Endothelial cell of umbilical vein (primary cell): ENCODE data around the gene GDE1. TPM values are rescaled to one million over a fixed set of nuclear protein-coding genes. Genes with fewer than 3 reads are reported as not detected.

Experiments used
- BruUV-seq: library from RNA; stranded (reverse); fragments of 400-500 nt; replicated peaks from 2 replicates; lab custom pipeline; 2021; lab: Mats Ljungman, UMichigan
- CTCF ChIA-PET: fragments of 300-600, 350-600 bp; sonication (Branson Sonifier 250); formaldehyde crosslinking; loops from one replicate; lab custom pipeline; 2021; ENCODE audit warnings: antibody characterized with exemption, inconsistent platforms; lab: Charles Lee
- POLR2A ChIA-PET: fragments of 300-600, 350-600 bp; sonication (Branson Sonifier 250); formaldehyde crosslinking; loops from one replicate; lab custom pipeline; 2021; ENCODE audit warnings: antibody characterized with exemption, inconsistent platforms; lab: Charles Lee
- DNase-seq: peaks from one replicate; pipeline ENCODE4 v3.0.0-alpha.2; 2011; ENCODE audit warnings: low read depth, low spot score
- FAIRE-seq: peaks from 2 replicates; lab custom pipeline; 2011; peaks lifted over from hg19 to GRCh38; lab: Jason Lieb, UNC
- H2AFZ ChIP-seq: 2 replicates; pipeline ENCODE4 v1.6.0; 2012; ENCODE audit warnings: low read depth, low read length, control low read depth, inconsistent platforms
- H3K27ac ChIP-seq: 2 replicates; pipeline ENCODE4 v1.5.1; 2011; ENCODE audit warnings: low read depth, mild to moderate bottlenecking, control low read depth, low read length, moderate library complexity; ENCODE audit not compliant: insufficient read depth
- H3K27me3 ChIP-seq, 2 experiments: 2 replicates each; pipeline versions ENCODE4 v1.6.0 to v1.6.1; 2011; ENCODE audit warnings: low read length in 2 of 2, mixed read lengths in 1 of 2; ENCODE audit not compliant: control insufficient read depth in 2 of 2, insufficient read depth in 2 of 2
- H3K36me3 ChIP-seq, 2 experiments: 2 replicates in 1 of 2; 3 replicates in 1 of 2; pipeline ENCODE4 v1.5.1; 2011; ENCODE audit warnings: low read length in 2 of 2, mild to moderate bottlenecking in 1 of 2, moderate library complexity in 1 of 2; ENCODE audit not compliant: control insufficient read depth in 2 of 2, insufficient read depth in 2 of 2; ENCODE audit errors: extremely low read depth in 1 of 2
- H3K4me1 ChIP-seq: 3 replicates; pipeline ENCODE4 v1.5.1; 2011; ENCODE audit warnings: mild to moderate bottlenecking, low read length; ENCODE audit not compliant: control insufficient read depth, insufficient read depth; ENCODE audit errors: extremely low read depth
- H3K4me2 ChIP-seq: 2 replicates; pipeline ENCODE4 v1.6.1; 2011; ENCODE audit warnings: low read length, control low read depth, mixed read lengths; ENCODE audit not compliant: insufficient read depth
- H3K4me3 ChIP-seq, 3 experiments: fragments of 200-600 bp in 1 of 3; sonication (generic), shearing (Covaris generic) in 1 of 3; replicated peaks in 1 of 3; 2 replicates each; pipeline ENCODE4 v1.5.1; 2011 to 2016; ENCODE audit warnings: control low read depth in 3 of 3, low read length in 3 of 3, mild to moderate bottlenecking in 2 of 3, inconsistent platforms in 1 of 3, low read depth in 1 of 3, moderate library complexity in 1 of 3; ENCODE audit not compliant: insufficient read depth in 1 of 3
- H3K79me2 ChIP-seq: 2 replicates; pipeline ENCODE4 v1.6.0; 2012; ENCODE audit warnings: low read length, inconsistent platforms; ENCODE audit not compliant: control insufficient read depth, insufficient read depth
- H3K9ac ChIP-seq: replicated peaks from 2 replicates; pipeline ENCODE3; 2011; ENCODE audit warnings: low read length, control low read depth; ENCODE audit not compliant: insufficient read depth; ENCODE audit errors: extremely low read depth
- H3K9me1 ChIP-seq: replicated peaks from 3 replicates; pipeline ENCODE4 v1.6.0; 2011; ENCODE audit warnings: mild to moderate bottlenecking, low read length; ENCODE audit not compliant: control insufficient read depth, insufficient read depth; ENCODE audit errors: extremely low read depth
- H3K9me3 ChIP-seq: replicated peaks from 2 replicates; pipeline ENCODE4 v1.5.1; 2012; ENCODE audit warnings: low read length, inconsistent platforms; ENCODE audit not compliant: control insufficient read depth, insufficient read depth
- H4K20me1 ChIP-seq: replicated peaks from 2 replicates; pipeline ENCODE3; 2011; ENCODE audit warnings: mild to moderate bottlenecking, low read length; ENCODE audit not compliant: control insufficient read depth, insufficient read depth; ENCODE audit errors: extremely low read depth
- CTCF ChIP-seq, 2 donors: IDR thresholded peaks; 1 replicate in 1 of 2; 2 replicates in 1 of 2; pipeline ENCODE4 v1.5.1; 2011; ENCODE audit warnings: low read length in 2 of 2, mild to moderate bottlenecking in 2 of 2, moderate library complexity in 2 of 2, control low read depth in 1 of 2, inconsistent platforms in 1 of 2, low read depth in 1 of 2; ENCODE audit not compliant: insufficient read depth in 1 of 2; ENCODE audit errors: extremely low read depth in 1 of 2
- EZH2 ChIP-seq: IDR thresholded peaks from 2 replicates; pipeline ENCODE4 v1.6.1; 2012; ENCODE audit warnings: borderline replicate concordance, low read depth, mild to moderate bottlenecking, moderate library complexity, low read length, inconsistent platforms; ENCODE audit not compliant: severe bottlenecking
- FOS ChIP-seq: IDR thresholded peaks from 2 replicates; pipeline ENCODE4 v1.6.1; 2011; ENCODE audit warnings: mild to moderate bottlenecking, low read length, moderate library complexity, borderline replicate concordance; ENCODE audit not compliant: insufficient read depth
- GATA2 ChIP-seq: IDR thresholded peaks from 2 replicates; pipeline ENCODE4 v1.7.0; 2011; ENCODE audit warnings: low read depth, mild to moderate bottlenecking, moderate library complexity, mixed read lengths, low read length; ENCODE audit not compliant: insufficient read length, insufficient read depth
- JUN ChIP-seq: IDR thresholded peaks from 2 replicates; pipeline ENCODE4 v1.6.1; 2011; ENCODE audit warnings: borderline replicate concordance, low read depth; ENCODE audit not compliant: insufficient read length, insufficient read depth
- MAX ChIP-seq: IDR thresholded peaks from 2 replicates; pipeline ENCODE4 v1.6.1; 2011; ENCODE audit not compliant: insufficient read depth, insufficient read length
- MYC ChIP-seq: IDR thresholded peaks from one replicate; pipeline ENCODE4 v1.6.1; 2011; ENCODE audit warnings: mild to moderate bottlenecking, low read depth, low read length
- POLR2A ChIP-seq: IDR thresholded peaks from 2 replicates; pipeline ENCODE4 v1.6.1; 2012; ENCODE audit warnings: low read depth, mild to moderate bottlenecking, control low read depth, low read length
- POLR2AphosphoS5 ChIP-seq: IDR thresholded peaks from 2 replicates; pipeline ENCODE4 v1.6.1; 2012; ENCODE audit warnings: low read depth, mild to moderate bottlenecking, control low read depth, low read length, moderate library complexity; ENCODE audit not compliant: insufficient read depth
- dilution Hi-C: fragments of 300-500 bp; cut with MboI; formaldehyde crosslinking; loops from one replicate; pipeline ENCODE4 v1.15.0; 2019; ENCODE audit warnings: low sequenced_read_pairs; ENCODE audit not compliant: extremely low pct_ligation_motif_present
- intact Hi-C: fragments of 100-400 bp; cut with micrococcal nuclease; formaldehyde crosslinking; loops from one replicate; pipeline ENCODE4 v1.10.0; 2022
- polyA plus RNA-seq, 4 experiments: library from polyadenylated mRNA; depleted of rRNA in 3 of 4; stranded (reverse) in 3 of 4; unstranded in 1 of 4; fragments of >200 nt; gene quantifications; 2 replicates each; pipeline versions ENCODE4 v1.2.1 to v1.2.3, GENCODE V29; 2011 to 2012; ENCODE audit warnings: missing spikeins in 1 of 4
- total RNA-seq: library from RNA; stranded (reverse); gene quantifications from 2 replicates; pipeline ENCODE4 v1.2.3, GENCODE V29; 2021

GDE1 gene
- total and polyA plus RNA-seq, 2 donors (not counting 3 experiments of a cell fraction or from before 2014, with no cell fraction given), result 34.9 to 50.5 TPM

- H3K9ac ChIP-seq, result no peak overlapping the region
- no peaks in the 10 kb centered on the region for H3K9me1 ChIP-seq
- H3K27me3 ChIP-seq, result no peaks in the 10 kb centered on the region
- H3K79me2 ChIP-seq, result no peaks in the 10 kb centered on the region
- H2AFZ ChIP-seq, result no peak overlapping the region
- no peak overlapping the region for H3K27ac ChIP-seq
- ChIA-PET POLR2A (no interaction called here), CTCF (no interaction called here)
- H3K4me3 ChIP-seq, result no peak overlapping the region
- no peak for DNase-seq
- no peak overlapping the region for H3K4me2 ChIP-seq
- no peaks in the 10 kb centered on the region for H3K4me1 ChIP-seq
- no peaks in the 10 kb centered on the region for H4K20me1 ChIP-seq
- peaks cover 0 to 9% of the 10 kb centered on the region in 2 experiments for H3K36me3 ChIP-seq
- BruUV-seq, result no TSS peak
- H3K9me3 ChIP-seq, result no peaks in the 10 kb centered on the region
- dilution Hi-C loops (no loop called here), intact Hi-C loops (no loop called here)
- no peak for FAIRE-seq
- no peak for TF ChIP-seq POLR2A
- TF ChIP-seq CTCF (IDR thresholded peaks at IDR 0.05; ENCODE audit: extremely low read depth in 1 of 2, insufficient read depth in 1 of 2, low read depth in 1 of 2, low read length in 2 of 2), result no peak
- no peak for TF ChIP-seq FOS
- TF ChIP-seq JUN, result no peak
- TF ChIP-seq POLR2AphosphoS5, result no peak
- no peak for TF ChIP-seq MYC
- no peak for TF ChIP-seq GATA2
Observed at GRCh38 chr16:19499481-19499880, 22.4 kb downstream of the GDE1 start.

- CTCF ChIA-PET, result no interaction called here
- dilution Hi-C loops, result no loop called here
- FAIRE-seq (no peak), DNase-seq (no peak)
- H3K4me1 ChIP-seq, result no peaks in the 10 kb centered on the region
- H2AFZ ChIP-seq, result no peak overlapping the region
- H3K79me2 ChIP-seq, result no peaks in the 10 kb centered on the region
- no peak overlapping the region for H3K4me3 ChIP-seq
- H3K36me3 ChIP-seq, result peaks cover 0 to 9% of the 10 kb centered on the region in 2 experiments
- no peaks in the 10 kb centered on the region for H3K9me1 ChIP-seq
- intact Hi-C loops, result no loop called here
- H3K4me2 ChIP-seq, result no peak overlapping the region
- no peaks in the 10 kb centered on the region for H4K20me1 ChIP-seq
- H3K9ac ChIP-seq, result no peak overlapping the region
- H3K27ac ChIP-seq, result no peak overlapping the region
- BruUV-seq, result no TSS peak
- no peaks in the 10 kb centered on the region for H3K9me3 ChIP-seq
- POLR2A ChIA-PET, result no interaction called here
- TF ChIP-seq CTCF (IDR thresholded peaks at IDR 0.05; ENCODE audit: extremely low read depth in 1 of 2, insufficient read depth in 1 of 2, low read depth in 1 of 2, low read length in 2 of 2) (no peak), MYC (no peak), FOS (no peak), JUN (no peak), POLR2AphosphoS5 (no peak), GATA2 (no peak), EZH2 (no peak), POLR2A (no peak), MAX (no peak)
- no peaks in the 10 kb centered on the region for H3K27me3 ChIP-seq
Observed at GRCh38 chr16:19499006-19499405, 22.9 kb downstream of the GDE1 start.
